AG20443 (cell line): ENCODE data around the gene POLDIP3.
"Not testable (repeated sequence)": the region's sequence is repeated elsewhere in the genome, so short reads cannot be mapped to it uniquely, and the experiment has no call there.

ENCODE experiments used
- DNase-seq: peaks from one replicate; pipeline ENCODE4 v3.0.0; 2012; ENCODE audit warnings: low spot score, mixed read lengths

POLDIP3 gene

DNA sequence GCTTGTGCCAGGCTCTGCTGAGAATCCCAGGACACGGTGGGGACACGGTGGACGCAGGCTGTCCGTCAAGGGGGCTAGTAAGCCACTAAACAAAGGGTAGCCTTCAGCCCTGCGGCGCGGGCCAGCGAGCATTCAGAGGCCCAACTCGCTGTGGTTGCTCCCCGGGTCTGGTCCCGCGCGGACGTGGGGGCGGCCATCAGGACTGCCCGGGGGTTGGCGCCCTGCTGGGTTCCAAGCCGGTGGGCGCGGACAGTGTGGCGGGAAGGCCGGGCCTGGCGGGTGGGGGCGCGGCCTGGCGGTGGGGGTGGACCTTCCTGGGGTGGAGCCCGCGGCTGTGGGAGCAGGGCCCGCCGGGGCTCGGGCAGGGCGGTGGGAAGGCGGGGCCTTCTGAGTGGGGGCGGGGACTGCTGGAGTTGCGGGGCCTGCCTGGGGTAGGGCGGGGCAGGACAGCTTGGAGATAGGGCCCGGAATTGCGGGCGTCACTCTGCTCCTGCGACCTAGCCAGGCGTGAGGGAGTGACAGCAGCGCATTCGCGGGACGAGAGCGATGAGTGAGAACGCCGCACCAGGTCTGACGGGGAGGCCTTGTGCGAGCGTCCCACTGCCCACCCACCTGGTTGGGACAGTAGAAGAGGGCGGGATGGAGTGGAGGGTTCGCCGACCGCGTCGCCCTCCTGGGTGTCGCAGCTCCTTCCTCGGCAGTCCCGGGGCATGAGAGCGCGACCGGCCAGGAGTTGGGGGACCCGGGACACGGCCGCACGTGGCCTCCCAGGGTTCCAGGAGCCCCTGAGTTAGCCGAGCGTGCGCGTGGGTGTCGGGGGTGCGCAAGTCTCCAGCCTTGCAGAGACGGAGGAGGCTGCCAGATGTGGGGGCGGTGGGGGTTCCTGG is 61.0 kb downstream of the POLDIP3 start, which contains the start of gene SERHL2:
Gene SERHL2, plus strand, starts transcription at position 482 of the 887 bp plus-strand sequence. Its CDS starts 65 bp downstream, at position 547.
- peak; percentile 97 for DNase-seq

DNA sequence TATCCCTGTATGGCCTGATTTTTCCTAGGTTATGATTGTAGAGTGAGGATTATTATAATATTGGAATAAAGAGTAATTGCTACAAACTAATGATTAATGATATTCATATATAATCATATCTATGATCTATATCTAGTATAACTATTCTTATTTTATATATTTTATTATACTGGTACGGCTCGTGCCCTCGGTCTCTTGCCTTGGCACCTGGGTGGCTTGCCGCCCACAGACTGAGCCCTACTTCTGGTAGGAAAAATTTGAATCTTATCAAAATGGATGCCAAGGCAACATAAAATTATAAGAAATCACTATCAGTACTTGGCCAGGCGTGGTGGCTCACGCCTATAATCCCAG is 62.4 kb downstream of the POLDIP3 start:
- not testable (repeated sequence) for DNase-seq

DNA sequence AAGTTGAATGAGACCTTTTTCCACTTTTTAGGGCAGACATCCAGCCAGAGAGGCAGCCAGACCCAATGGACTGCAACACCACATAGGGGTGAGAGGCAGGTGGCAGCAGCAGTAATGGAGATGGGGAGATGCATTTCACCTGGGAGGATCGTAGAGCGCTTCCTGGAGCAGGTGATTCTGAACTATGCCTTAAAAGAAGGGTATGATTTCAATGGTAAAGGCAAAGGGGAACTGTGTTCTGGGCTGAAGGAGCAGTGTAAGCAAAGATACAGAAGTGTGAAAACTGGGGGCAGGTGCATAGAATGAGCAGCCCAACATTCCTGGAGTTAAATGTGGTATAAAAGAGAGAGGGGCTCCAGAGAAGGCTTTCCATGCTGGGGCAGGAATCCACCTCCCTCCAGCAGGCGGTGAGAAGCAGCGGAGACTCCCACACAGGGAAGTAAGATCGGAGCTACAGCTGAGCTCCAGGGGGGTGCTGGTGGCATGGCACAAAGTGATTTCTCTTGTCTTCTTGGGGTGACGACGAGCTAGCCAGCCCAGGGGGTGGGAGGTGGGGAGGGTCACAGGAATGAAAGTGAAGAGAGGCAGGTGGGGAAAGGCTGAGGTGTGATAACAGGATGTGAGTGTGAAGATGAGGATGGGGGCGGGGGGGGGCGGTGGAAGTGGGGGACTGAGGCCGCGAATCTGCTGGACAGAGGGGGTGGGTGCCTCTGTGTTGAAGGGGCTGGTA is 65.2 kb downstream of the POLDIP3 start:
- no peak for DNase-seq

DNA sequence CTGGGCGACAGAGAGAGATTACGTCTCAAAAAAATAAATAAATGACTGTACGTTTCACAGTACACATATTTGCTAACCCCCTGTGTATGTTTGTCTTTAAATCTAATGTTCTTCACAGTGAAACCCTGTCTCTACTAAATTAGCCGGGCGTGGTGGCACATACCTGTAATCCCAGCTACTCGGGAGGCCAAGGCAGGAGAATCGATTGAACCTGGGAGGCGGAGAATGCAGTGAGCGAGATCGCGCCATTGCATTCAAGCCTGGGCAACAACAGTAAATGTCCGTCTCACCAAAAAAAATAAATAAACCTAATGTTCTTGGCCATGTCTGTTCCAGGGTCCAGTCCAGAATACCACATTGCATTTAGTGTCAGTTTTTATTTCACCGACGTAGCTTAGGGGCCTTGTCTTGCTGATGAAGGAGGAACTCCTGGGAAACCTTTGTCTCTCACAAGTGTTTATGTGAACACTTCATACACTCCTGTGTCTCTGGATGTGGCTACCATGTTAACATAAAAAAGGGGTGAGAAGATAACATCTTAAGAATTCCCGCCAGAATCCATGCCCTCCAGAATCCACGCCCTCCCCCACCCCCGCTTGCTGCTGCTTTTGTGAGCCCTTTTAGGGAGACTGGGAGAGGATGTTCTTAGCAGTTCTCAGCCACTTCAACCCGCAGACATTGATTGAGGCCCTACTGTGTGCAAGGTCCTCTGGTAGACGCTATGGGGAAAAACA is 65.9 kb downstream of the POLDIP3 start:
- DNase-seq, result no peak

DNA sequence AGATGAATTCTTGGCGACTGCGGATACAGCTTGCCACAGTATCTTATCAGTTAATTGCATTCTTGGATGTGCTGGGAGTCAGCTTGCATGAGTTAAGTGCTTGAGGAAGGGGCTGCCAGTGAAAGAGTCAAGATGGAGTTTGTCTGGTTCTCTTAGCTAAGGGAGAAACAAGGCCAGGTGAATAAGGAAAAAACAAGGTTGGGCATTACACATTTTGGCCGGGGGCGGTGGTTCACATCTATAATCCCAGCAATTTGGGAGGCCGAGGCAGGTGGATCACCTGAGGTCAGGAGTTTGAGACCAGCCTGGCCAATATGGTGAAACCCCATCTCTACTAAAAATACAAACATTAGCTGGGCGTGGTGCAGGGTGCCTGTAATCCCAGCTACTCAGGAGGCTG is 66.6 kb downstream of the POLDIP3 start:
- DNase-seq, result not testable (repeated sequence)

DNA sequence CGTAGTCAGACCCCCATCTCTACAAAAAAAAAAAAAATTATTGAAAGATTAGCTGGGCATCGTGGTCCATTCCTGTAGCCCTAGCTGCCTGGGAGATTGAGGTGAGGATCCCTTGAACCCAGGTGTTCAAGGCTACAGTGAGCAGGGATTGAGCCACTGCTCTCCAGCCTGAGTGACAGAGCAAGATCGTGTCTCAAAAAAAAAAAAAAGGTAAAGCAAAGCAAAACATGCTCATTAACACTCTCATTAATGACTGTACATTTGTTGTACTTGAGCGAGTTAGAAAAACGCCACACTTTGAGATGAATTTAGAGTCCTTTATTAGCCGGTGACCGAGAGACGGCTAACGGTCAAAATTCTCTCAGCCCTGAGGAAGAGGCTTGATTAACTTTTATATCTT is 67.1 kb downstream of the POLDIP3 start:
- no peak for DNase-seq

DNA sequence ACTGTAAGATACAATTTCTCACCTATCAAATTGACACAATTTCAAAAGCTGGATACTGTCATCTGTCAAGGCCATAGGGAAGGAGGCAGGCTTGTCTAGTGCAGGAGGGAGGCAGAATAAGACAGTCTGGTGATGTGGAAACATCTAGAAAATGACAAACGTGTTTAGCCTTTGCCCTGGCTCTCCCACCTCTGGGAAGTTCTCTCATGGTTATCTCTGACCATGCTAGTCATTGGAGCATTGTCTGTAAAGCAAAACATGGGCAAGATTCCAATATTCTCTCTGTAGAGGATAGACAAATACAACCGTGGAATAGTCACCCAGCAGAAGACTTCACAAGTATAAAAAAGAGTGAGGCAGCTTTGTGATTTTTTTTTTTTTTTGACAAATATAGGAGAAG is 70.0 kb downstream of the POLDIP3 start:
- no peak for DNase-seq

DNA sequence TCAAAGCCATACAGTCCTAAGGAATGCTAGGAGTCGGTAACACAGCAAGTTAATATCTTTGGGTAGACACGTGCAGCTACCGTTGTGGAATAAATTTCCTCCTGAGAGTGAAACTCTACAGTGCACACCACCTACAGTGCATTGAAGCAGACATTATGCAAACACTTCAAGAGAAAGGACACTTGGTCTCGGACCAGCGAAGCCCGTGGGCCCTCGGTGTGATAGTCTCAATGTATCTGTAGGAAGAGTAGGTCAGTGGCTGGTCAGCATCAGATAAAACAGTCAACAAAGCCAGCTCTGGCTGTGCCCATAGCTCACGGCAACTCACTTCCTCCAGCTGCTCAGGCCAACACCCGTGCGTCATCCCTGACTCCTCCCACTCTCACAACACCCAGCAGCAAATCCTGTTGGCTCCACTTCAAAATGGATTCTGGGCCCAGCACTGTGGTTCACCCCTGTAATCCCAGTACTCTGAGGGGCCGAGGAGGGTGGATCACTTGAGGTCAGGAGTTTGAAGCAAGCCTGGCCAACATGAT is 75.4 kb downstream of the POLDIP3 start:
- DNase-seq, result not testable (repeated sequence)

DNA sequence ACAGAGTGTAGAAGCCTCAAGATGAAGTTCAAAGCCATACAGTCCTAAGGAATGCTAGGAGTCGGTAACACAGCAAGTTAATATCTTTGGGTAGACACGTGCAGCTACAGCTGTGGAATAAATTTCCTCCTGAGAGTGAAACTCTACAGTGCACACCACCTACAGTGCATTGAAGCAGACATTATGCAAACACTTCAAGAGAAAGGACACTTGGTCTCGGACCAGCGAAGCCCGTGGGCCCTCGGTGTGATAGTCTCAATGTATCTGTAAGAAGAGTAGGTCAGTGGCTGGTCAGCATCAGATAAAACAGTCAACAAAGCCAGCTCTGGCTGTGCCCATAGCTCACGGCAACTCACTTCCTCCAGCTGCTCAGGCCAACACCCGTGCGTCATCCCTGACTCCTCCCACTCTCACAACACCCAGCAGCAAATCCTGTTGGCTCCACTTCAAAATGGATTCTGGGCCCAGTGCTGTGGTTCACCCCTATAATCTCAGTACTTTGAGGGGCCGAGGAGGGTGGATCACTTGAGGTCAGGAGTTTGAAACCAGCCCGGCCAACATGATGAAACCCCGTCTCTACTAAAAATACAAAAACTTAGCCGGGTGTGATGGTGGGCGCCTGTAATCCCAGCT is 77.4 kb downstream of the POLDIP3 start:
- not testable (repeated sequence) for DNase-seq

DNA sequence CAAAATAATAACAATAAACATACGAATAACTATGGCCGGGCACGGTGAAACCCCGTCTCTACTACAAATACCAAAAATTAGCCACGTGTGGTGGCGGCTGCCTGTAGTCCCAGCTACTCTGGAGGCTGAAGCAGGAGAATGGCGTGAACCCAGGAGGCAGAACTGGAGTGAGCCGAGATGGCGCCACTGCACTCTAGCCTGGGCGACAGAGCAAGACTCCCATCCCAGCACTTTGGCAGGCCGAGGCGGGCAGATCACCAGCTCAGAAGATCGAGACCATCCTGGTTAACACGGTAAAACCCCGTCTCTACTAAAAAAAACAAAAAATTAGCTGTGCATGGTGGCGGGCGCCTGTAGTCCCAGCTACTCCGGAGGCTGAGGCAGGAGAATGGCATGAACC is 78.0 kb downstream of the POLDIP3 start:
- DNase-seq, result not testable (repeated sequence)

DNA sequence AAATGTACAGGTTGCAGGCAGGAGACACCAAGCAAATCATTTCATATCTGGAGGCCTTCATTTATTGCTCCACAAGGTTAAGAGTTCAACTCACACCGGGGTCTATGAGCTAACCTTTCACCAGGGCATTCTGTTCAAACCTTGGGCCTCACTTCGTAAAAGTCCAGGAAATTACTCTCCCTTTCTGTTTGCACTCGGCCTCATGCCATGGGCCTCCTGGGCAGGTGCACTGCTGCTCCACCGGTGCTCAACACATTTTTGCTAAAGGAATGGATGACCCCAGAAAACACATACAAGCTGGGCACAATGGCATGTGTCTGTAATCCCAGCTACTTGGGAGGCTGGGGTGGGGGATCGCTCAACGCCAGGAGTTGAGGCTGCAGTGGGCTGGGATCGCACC is 78.5 kb downstream of the POLDIP3 start:
- DNase-seq, result no peak

DNA sequence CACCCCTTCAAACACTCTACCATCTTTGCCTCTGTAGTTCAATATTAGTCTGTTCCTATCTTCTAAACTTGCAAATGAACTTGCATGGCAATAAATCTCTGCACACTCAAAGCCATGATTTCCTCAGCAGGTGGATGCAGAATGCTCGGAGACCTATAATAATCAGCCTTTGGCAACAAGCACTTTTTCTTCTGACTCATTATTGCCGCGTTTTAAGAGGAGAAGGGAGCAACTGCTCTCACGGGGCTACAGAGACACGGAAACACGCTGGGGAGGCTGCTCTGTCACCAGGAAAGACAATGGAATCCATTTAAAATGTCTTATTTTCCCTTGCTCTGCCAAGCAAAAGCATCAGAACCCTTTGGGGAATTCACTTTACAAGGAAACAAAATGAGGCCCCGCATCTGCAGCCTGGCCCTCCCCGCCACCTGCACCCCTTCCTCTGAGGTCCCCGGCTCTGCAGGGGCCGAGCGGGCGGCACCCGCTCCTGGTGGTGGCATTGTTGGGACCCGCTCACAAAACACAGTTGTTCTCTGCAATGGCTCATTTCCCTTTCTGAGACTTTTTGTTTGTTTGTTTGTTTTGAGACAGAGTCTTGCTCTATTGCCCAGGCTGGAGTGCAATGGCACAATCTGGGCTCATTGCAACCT is 79.5 kb downstream of the POLDIP3 start:
- not testable (repeated sequence) for DNase-seq
